GM21447 (cell line): ENCODE data around the gene CLCN1.
A peak's percentile ranks its signal among the peaks of the same experiment; 100 is the strongest.

Experiments used
- ATAC-seq: cut with Tn5 transposase; IDR thresholded peaks from one replicate; pipeline ENCODE4 v1.9.1; 2021; ENCODE audit not compliant: unreplicated experiment

The CLCN1 gene

GRCh38 chr7:143292876-143293275 is 23.0 kb upstream of the CLCN1 start:
- no peak for ATAC-seq

DNA sequence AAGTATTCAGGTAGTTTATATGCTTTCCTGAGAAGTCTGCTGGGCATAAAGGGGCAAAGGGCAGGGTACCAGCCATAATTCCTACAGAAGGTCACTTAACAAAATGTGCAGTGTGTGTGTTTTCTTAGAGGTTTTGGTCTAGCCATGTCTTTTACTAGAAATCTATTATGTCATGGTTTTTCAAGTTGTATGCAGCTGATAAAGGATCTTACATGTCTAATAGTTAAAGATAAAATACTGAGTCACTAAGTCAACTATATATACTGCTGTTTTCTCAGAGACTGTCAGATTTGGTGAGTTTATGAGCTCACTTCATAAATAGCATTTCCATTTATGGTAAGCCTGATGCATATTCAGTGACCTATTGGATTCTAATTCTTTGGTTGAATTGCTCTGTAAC is 20.0 kb upstream of the CLCN1 start:
- ATAC-seq, result no peak

GRCh38 chr7:143296686-143297085 is 19.2 kb upstream of the CLCN1 start:
- no peak for ATAC-seq

- no peak for ATAC-seq
Observed at GRCh38 chr7:143299346-143299745, 16.6 kb upstream of the CLCN1 start.

DNA sequence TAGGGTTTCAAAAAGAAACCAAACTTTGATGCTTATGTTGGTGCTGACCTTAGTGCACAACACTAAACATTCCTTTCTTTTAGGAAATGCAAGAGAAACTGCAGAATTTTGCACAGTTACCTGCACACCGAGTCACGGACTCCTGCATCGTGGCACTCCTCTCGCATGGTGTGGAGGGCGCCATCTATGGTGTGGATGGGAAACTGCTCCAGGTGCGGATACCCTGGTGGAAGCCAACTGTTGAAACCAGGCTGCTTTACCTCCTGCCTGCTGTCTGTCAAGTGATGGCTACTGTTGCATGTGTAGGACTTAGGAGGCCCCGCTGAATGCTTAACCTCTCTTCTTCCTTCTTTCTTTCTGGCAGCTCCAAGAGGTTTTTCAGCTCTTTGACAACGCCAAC is 16.1 kb upstream of the CLCN1 start:
- peak; percentile 56 for ATAC-seq

DNA sequence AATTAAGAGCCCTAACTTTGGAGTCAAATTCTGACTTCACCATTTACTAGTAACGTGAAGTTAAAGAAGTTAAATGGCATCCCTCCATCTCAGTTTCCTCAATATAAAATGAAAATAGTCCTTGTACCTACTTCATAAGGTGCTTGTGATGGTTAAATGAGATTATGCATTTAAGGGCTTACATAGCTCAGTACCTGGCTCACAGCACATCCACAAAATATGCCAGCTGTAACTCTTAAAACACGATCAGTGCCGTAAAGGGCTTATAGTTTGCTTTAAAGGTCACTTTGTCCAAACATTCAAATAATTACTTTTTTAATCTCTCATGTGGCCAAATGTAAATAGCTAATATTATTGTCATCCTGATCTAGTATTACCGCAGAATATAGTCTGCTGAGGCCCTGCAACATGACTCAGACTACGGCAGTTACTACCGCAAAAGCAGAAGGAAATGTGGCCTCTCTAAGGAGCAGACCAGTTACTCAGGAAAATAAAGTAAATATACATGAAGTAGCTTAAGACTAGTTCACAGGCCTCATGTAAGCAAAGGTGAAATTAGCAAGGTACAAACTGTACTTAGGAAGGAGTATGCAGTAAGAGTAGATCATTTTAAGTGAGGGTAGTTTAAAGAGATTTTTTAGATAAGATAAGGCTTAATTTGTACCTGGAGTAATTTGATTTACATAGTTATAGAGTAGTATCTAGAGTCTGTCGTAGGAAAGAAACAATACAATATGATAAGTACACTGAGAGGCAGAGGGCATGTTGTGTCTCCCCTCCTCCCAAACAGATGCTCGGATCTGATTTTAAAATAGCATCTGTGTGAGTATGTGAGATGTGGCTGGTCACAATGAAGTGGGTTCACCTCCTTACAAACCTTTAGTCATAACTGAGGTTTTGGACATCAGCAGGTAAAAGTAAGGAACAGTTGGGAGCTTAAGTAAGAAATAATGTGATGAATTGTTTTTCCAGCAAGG is 14.7 kb upstream of the CLCN1 start:
- no peak for ATAC-seq

DNA sequence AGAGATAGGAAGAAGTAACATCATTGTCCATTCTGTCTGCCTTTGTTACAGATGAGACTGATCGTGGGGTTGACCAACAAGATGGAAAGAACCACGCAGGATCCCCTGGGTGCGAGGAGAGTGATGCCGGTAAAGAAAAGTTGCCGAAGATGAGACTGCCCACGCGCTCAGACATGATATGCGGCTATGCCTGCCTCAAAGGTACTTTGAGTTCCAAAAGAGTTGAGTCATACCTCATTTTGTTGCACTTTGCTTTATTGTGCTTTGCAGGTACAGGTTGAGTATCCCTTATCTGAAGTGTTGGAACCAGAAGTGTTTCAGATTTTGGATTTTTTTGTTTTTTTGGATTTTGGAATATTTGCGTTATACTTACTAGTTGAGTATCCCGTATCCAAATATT is 12.2 kb upstream of the CLCN1 start:
- no peak for ATAC-seq

DNA sequence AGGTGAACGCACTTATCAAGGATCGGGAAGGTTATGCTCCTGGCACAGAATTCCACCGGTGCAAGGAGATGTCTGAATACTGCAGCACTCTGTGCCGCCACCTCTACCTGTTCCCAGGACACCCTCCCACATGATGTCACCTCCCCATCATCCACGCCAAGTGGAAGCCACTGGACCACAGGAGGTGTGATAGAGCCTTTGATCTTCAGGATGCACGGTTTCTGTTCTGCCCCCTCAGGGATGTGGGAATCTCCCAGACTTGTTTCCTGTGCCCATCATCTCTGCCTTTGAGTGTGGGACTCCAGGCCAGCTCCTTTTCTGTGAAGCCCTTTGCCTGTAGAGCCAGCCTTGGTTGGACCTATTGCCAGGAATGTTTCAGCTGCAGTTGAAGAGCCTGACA is 11.0 kb upstream of the CLCN1 start:
- no peak for ATAC-seq

DNA sequence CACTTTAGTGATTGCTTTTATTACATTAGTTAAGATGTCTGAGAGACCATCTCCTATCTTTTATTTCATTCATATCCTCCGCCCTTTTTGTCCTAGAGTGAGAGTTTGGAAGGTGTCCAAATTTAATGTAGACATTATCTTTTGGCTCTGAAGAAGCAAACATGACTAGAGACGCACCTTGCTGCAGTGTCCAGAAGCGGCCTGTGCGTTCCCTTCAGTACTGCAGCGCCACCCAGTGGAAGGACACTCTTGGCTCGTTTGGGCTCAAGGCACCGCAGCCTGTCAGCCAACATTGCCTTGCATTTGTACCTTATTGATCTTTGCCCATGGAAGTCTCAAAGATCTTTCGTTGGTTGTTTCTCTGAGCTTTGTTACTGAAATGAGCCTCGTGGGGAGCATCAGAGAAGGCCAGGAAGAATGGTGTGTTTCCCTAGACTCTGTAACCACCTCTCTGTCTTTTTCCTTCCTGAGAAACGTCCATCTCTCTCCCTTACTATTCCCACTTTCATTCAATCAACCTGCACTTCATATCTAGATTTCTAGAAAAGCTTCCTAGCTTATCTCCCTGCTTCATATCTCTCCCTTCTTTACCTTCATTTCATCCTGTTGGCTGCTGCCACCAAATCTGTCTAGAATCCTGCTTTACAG is 10.4 kb upstream of the CLCN1 start:
- no peak for ATAC-seq

- ATAC-seq, result no peak
Observed at GRCh38 chr7:143308632-143309031, 7.3 kb upstream of the CLCN1 start.

- ATAC-seq, result no peak
Observed at GRCh38 chr7:143314127-143314526, 1.8 kb upstream of the CLCN1 start.

GRCh38 chr7:143316492-143316891 is 581 bp downstream of the CLCN1 start:
- ATAC-seq, result no peak

DNA sequence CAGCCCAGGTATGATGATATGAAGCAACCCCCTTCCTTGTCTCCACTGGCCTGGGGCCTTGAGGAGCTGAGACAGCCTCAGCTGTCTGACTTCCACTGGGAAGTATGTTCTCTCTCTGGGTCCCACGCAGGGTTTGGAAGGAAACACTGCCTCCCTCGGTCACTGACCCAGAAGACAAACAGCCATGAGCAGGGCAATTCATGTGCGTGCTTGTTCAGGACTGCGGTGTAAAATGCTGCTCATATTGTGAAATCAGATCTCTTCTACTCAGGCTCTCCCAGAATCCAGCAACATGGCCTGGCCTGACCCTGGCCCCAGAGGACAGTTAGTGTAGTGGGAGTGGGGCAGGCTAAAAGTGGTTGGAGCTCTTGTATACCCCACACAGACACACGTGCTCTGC is 2.8 kb downstream of the CLCN1 start:
- ATAC-seq, result no peak

- no peak for ATAC-seq
Observed at GRCh38 chr7:143320620-143321019, 4.7 kb downstream of the CLCN1 start.

DNA sequence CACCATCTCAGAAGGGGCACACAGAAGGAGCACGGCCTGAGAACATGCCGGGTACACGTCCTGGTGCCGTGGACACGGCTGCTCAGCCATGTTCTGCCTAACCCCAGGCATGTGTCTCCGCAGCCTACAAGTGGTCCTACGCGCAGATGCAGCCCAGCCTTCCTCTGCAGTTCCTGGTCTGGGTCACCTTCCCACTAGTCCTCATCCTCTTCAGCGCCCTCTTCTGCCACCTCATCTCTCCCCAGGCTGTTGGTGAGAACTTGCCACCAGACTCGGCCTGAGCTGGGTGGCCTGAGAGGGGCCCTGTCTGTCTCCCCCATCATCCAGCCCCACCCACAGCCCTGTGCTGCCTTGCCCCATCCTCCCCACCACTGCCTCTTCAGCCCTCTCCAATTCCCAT is 5.3 kb downstream of the CLCN1 start:
- no peak for ATAC-seq

GRCh38 chr7:143321734-143322133 is 5.8 kb downstream of the CLCN1 start:
- ATAC-seq, result no peak

DNA sequence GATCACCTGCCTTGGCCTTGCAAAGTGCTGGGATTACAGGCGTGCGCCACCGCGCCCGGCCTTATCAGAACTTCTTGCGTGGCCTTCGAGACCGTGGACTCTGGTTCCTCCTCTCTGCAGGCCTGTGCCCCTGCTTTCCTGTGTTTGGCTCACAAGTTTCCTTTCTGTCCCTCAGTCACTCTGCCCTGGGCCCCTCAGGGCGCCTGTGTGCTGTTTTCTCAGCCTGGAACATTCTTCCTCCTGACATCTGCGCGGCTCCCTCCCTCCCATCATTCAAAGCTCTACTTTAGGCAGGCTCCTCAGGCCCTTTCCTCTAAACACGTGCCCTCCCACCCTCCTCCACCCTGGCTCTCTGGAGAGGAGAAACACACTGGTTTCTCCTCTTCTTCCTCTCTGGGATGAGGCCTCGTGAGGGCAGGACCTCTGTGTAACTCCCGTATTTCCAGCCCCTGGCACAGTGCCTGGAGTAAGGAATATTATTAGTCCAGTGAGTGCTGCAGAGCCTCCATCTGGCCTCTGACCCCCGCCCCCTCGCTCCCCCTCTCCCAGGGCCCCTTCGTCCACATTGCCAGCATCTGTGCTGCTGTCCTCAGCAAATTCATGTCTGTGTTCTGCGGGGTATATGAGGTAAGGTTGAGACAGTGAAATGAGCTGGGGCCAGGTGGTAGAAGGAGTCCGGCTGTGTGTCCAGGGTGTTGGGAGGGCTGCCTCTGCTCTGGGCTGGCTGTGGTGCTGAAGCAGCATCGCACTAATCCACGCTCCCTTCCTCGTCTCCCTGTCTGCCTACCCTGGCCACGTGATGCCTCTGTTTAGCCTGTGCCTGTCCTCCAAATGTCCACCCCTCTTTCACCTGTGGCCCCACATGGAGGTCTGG is 7.1 kb downstream of the CLCN1 start:
- ATAC-seq, result no peak

DNA sequence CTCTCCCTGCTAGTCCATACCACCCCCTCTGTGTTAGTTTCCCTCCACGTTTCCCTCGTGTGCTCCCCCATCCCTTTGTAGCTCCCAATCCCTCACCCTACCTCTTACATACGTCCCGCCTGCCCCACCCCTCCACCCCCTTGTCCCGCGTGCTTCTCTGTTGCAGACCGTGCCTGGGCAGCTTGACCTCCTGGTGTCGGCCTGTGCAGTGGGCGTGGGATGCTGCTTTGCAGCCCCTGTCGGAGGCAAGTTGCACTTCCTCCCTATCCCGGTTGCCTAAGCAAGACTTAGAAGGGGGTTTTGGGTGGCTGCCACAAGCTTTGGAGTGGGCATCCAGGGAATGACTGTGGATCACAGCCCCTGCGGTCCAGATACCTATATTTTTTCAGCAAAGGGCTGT is 7.7 kb downstream of the CLCN1 start:
- no peak for ATAC-seq

DNA sequence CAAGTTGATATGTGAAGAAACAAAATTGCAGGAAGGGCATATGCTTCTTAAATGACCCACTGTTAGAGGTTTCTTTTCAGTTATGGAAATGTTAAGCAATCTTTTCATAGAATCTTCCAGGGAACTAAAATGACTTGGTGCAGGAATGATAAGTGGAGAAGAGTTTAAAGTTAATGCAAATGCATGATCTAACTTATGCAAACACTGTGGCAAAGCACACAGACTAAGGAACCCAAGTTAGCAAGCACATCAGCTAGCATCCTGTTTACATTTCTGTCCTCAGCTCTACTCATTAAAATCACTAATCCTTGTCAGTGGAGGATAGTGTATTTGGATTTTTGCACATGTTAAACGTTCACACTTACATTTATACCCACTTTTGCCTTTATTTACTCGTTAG is 9.3 kb downstream of the CLCN1 start:
- ATAC-seq, result peak; percentile 62

DNA sequence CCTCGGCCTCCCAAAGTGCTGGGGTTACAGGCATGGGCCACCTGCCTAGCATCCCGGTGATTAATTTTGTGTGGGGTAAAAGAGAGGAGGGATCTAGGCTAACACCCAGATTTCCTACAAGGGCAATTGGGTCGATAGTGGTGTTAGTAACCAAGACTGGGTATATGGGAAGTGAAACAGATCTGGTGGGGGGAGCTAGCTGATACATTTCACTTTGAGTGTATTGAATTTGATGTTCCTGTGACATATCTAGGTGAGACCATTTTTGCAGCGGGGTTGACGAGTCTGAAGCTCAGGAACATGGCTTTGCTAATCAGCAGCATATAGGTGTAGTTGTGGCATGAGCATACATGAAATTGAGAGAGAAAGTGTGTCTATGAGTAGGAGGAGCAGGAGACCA is 12.0 kb downstream of the CLCN1 start:
- ATAC-seq, result no peak

GRCh38 chr7:143329471-143330170 is 13.7 kb downstream of the CLCN1 start:
- no peak for ATAC-seq
